Measurements from ENCODE around the gene WDR38. TPM values are rescaled to one million over a fixed set of nuclear protein-coding genes. Genes with fewer than 3 reads are reported as not detected.

The WDR38 gene
- total RNA-seq = not detected in 2 replicates

GRCh38 chr9:124852829-124853531, at the start of gene WDR38:
Gene WDR38, plus strand, starts transcription at chr9:124853460. Its CDS starts 72 bp downstream, at chr9:124853532.
- DNase-seq = peak; percentile 75

GRCh38 chr9:124803911-124804310, 49.3 kb upstream of the WDR38 start:
- DNase-seq = no peak

GRCh38 chr9:124805186-124805585, 48.1 kb upstream of the WDR38 start:
- DNase-seq = no peak

- DNase-seq = no peak
Observed at GRCh38 chr9:124808246-124808956, 44.9 kb upstream of the WDR38 start.

- DNase-seq = no peak
Observed at GRCh38 chr9:124809211-124809610, 44.0 kb upstream of the WDR38 start.

GRCh38 chr9:124809741-124810500, 43.3 kb upstream of the WDR38 start:
- DNase-seq = no peak

- DNase-seq = peak; percentile 23
Observed at GRCh38 chr9:124810663-124811355, 42.5 kb upstream of the WDR38 start.

- peak; percentile 17 for DNase-seq
Observed at GRCh38 chr9:124812441-124812876, 40.8 kb upstream of the WDR38 start.

- DNase-seq = no peak
Observed at GRCh38 chr9:124813041-124813440, 40.2 kb upstream of the WDR38 start.

- DNase-seq = no peak
Observed at GRCh38 chr9:124813501-124814163, 39.6 kb upstream of the WDR38 start.

GRCh38 chr9:124814164-124814535, 39.1 kb upstream of the WDR38 start:
- DNase-seq = no peak

GRCh38 chr9:124815601-124816000, 37.7 kb upstream of the WDR38 start:
- no peak for DNase-seq

- peak; percentile 16 for DNase-seq
Observed at GRCh38 chr9:124818431-124819281, 34.6 kb upstream of the WDR38 start.

GRCh38 chr9:124820698-124821623, 32.3 kb upstream of the WDR38 start:
- no peak for DNase-seq

GRCh38 chr9:124828489-124829333, 24.5 kb upstream of the WDR38 start:
- no peak for DNase-seq

GRCh38 chr9:124829334-124829669, 24.0 kb upstream of the WDR38 start:
- DNase-seq = no peak

GRCh38 chr9:124830593-124830992, 22.7 kb upstream of the WDR38 start:
- no peak for DNase-seq

GRCh38 chr9:124831642-124832364, 21.5 kb upstream of the WDR38 start:
- no peak for DNase-seq

GRCh38 chr9:124834591-124834990, 18.7 kb upstream of the WDR38 start:
- DNase-seq = no peak
